PC-9 (cell line): Measurements from ENCODE around the gene MYO3B. TPM values are rescaled to one million over a fixed set of nuclear protein-coding genes. Genes with fewer than 3 reads are reported as not detected.
A peak's percentile ranks its signal among the peaks of the same experiment; 100 is the strongest.

ENCODE experiments used
- BruUV-seq: library from RNA; stranded (reverse); fragments of 400-500 nt; replicated peaks from 2 replicates; lab custom pipeline; 2021; lab: Mats Ljungman, UMichigan
- CTCF ChIA-PET: fragments of 300-600 bp; sonication (Branson Sonifier 250); formaldehyde crosslinking; loops from one replicate; lab custom pipeline; 2022; ENCODE audit warnings: antibody characterized with exemption; lab: Charles Lee
- POLR2A ChIA-PET: fragments of 300-600 bp; sonication (Branson Sonifier 250); formaldehyde crosslinking; loops from one replicate; lab custom pipeline; 2022; ENCODE audit warnings: antibody characterized with exemption; ENCODE audit not compliant: unreplicated experiment; lab: Charles Lee
- DNase-seq, 2 experiments: peaks; one replicate each; pipeline versions ENCODE4 v3.0.0 to v3.0.0-alpha.2; 2015 to 2022; ENCODE audit warnings: mixed read lengths in 1 of 2
- H2AFZ ChIP-seq: fragments of 200-600 bp; sonication (generic); 2 replicates; pipeline ENCODE4 v1.8.1; 2017; ENCODE audit warnings: antibody characterized with exemption
- H3F3A ChIP-seq: fragments of 200-600 bp; sonication (generic); 2 replicates; pipeline ENCODE4 v1.8.1; 2017; ENCODE audit warnings: antibody characterized with exemption, mild to moderate bottlenecking, low read depth; ENCODE audit not compliant: insufficient read depth
- H3K27ac ChIP-seq: fragments of 200-600 bp; sonication (generic); 2 replicates; pipeline ENCODE4 v1.6.1; 2016; ENCODE audit warnings: mixed run types
- H3K27me3 ChIP-seq: fragments of 200-600 bp; sonication (generic); 2 replicates; pipeline ENCODE4 v1.6.1; 2016; ENCODE audit warnings: low read depth, mixed run types; ENCODE audit not compliant: insufficient read depth
- H3K36me3 ChIP-seq: fragments of 200-600 bp; sonication (generic); 2 replicates; pipeline ENCODE4 v1.6.1; 2016; ENCODE audit warnings: low read depth, mixed run types
- H3K4me1 ChIP-seq: fragments of 200-600 bp; sonication (generic); replicated peaks from 2 replicates; pipeline ENCODE4 v1.6.1; 2016; ENCODE audit warnings: mixed run types; ENCODE audit not compliant: insufficient read depth
- H3K4me2 ChIP-seq: fragments of 200-600 bp; sonication (generic); 2 replicates; pipeline ENCODE4 v1.6.1; 2017; ENCODE audit warnings: mixed run types
- H3K4me3 ChIP-seq: fragments of 200-600 bp; sonication (generic); 2 replicates; pipeline ENCODE4 v1.6.1; 2016; ENCODE audit warnings: mixed run types
- H3K79me2 ChIP-seq: fragments of 200-600 bp; sonication (generic); 2 replicates; pipeline ENCODE4 v1.6.1; 2017; ENCODE audit warnings: low read depth, mixed run types
- H3K9me2 ChIP-seq: fragments of 200-600 bp; sonication (generic); 2 replicates; pipeline ENCODE4 v1.8.1; 2017; ENCODE audit warnings: mild to moderate bottlenecking; ENCODE audit not compliant: insufficient read depth
- H3K9me3 ChIP-seq: fragments of 200-600 bp; sonication (generic); 2 replicates; pipeline ENCODE4 v1.8.1; 2016; ENCODE audit warnings: low read depth; ENCODE audit not compliant: insufficient read depth
- H4K20me1 ChIP-seq: fragments of 200-600 bp; sonication (generic); 2 replicates; pipeline ENCODE4 v1.8.1; 2017; ENCODE audit not compliant: insufficient read depth
- EZH2 ChIP-seq: fragments of 200-600 bp; sonication (generic); IDR thresholded peaks from 2 replicates; pipeline ENCODE4 v1.8.0; 2017; ENCODE audit warnings: antibody characterized with exemption, low read depth
- intact Hi-C: fragments of 100-400 bp; cut with micrococcal nuclease; formaldehyde crosslinking; loops from one replicate; pipeline ENCODE4 v1.10.0; 2022; ENCODE audit not compliant: unreplicated experiment
- total RNA-seq: library from RNA; stranded (reverse); gene quantifications from 2 replicates; pipeline ENCODE4 v1.2.3, GENCODE V29; 2021
- TF ChIP-seq, protein P1 (sequence below): fragments of 200-600 bp; sonication (generic); conservative IDR thresholded peaks from 2 replicates; pipeline ENCODE4 v1.6.1; 2017; ENCODE audit warnings: mixed run types, antibody characterized with exemption, mild to moderate bottlenecking, moderate library complexity

The MYO3B gene
- total RNA-seq, 1 experiment from 2014 or later, result 5.3 TPM

DNA sequence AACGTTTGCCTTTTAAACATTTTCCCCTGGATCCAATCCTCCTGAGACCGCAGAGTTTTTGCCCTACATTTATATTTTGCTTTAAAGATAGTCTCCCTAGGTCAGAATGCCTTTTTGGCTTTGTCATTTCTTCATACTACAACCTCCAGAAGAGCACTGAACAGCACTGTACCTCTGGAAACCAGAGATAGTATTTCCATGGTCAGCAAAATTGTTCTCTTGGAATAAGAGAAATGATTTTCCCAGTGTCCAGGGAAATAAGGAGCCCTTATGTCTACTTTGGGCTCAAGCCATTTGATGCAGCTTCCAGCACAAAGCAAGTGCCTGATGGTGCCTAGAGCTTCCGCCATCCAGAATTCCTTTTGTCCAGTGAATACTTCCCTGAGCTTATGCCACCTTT is 461.7 kb downstream of the MYO3B start:
- Histone ChIP-seq H4K20me1 (no peaks in the 10 kb centered on the region), H3K4me3 (no peak overlapping the region), H3K27me3 (no peaks in the 10 kb centered on the region), H3F3A (no peaks in the 10 kb centered on the region), H3K36me3 (no peaks in the 10 kb centered on the region), H2AFZ (no peak overlapping the region), H3K4me1 (no peaks in the 10 kb centered on the region), H3K9me2 (no peaks in the 10 kb centered on the region), H3K4me2 (no peak overlapping the region), H3K9me3 (no peaks in the 10 kb centered on the region), H3K79me2 (no peaks in the 10 kb centered on the region), H3K27ac (no peak overlapping the region)
- ChIA-PET POLR2A (no interaction called here), CTCF (no interaction called here)
- DNase-seq, result no peak
- intact Hi-C loops, result no loop called here
- BruUV-seq, result no TSS peak
- no peak for TF ChIP-seq EZH2
- TF ChIP-seq, protein P1, sequence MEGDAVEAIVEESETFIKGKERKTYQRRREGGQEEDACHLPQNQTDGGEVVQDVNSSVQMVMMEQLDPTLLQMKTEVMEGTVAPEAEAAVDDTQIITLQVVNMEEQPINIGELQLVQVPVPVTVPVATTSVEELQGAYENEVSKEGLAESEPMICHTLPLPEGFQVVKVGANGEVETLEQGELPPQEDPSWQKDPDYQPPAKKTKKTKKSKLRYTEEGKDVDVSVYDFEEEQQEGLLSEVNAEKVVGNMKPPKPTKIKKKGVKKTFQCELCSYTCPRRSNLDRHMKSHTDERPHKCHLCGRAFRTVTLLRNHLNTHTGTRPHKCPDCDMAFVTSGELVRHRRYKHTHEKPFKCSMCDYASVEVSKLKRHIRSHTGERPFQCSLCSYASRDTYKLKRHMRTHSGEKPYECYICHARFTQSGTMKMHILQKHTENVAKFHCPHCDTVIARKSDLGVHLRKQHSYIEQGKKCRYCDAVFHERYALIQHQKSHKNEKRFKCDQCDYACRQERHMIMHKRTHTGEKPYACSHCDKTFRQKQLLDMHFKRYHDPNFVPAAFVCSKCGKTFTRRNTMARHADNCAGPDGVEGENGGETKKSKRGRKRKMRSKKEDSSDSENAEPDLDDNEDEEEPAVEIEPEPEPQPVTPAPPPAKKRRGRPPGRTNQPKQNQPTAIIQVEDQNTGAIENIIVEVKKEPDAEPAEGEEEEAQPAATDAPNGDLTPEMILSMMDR, result no peak

DNA sequence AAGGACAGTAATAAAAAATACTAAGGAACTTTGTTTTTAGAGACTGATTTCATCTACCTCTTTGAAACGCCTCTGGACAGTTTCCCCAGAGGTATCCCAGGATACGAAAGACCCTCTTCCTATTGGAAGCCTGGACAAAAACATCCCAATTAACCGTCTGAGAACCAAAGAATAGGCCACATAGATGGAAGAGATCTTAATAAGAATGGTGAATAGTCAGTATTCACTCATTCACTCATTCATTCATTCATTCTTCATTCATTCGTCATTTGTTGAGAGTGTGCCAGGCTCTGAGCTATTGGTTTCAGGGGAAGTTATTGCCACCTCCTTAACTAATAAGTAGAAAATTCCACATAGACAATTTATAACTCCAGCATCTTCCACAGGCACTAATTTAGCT is 464.0 kb downstream of the MYO3B start:
- Histone ChIP-seq H4K20me1 (no peaks in the 10 kb centered on the region), H3K4me1 (no peaks in the 10 kb centered on the region), H3K79me2 (no peaks in the 10 kb centered on the region), H3K36me3 (no peaks in the 10 kb centered on the region), H3F3A (no peaks in the 10 kb centered on the region), H3K9me2 (no peaks in the 10 kb centered on the region), H3K27me3 (no peaks in the 10 kb centered on the region), H3K27ac (no peak overlapping the region), H3K9me3 (no peaks in the 10 kb centered on the region), H3K4me2 (no peak overlapping the region), H2AFZ (no peak overlapping the region), H3K4me3 (no peak overlapping the region)
- intact Hi-C loops, result no loop called here
- BruUV-seq, result no TSS peak
- CTCF ChIA-PET, result no interaction called here
- DNase-seq, result no peak
- POLR2A ChIA-PET, result no interaction called here
- TF ChIP-seq, protein P1, result no peak
- TF ChIP-seq EZH2, result no peak

DNA sequence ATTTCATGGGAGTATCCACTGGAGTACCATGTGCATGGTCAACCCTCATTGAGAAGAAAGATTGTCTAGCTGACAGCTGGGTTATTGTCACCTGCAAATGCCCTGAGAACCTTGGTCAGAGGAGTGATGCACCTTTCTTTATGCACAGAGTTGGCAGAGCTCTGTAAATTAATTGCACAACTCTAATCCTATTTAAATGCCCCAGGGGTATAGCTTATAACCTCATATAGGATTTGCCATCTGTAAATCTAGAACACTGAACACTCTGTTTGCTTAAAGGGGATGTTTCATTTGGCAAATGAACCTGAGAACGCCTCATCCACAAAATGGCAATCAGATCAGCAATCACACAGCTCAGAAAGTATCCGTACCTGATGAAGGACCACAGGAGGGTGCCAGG is 465.4 kb downstream of the MYO3B start:
- CTCF ChIA-PET, result no interaction called here
- intact Hi-C loops, result no loop called here

More for the DNA sequence above, 465.4 kb downstream of the MYO3B start:
- peak in 1 of 2 experiments; percentile 34 for DNase-seq
- POLR2A ChIA-PET, result no interaction called here
- Histone ChIP-seq H2AFZ (no peak overlapping the region), H3K9me2 (no peaks in the 10 kb centered on the region), H3K4me2 (no peak overlapping the region), H3K27me3 (no peaks in the 10 kb centered on the region), H3K36me3 (no peaks in the 10 kb centered on the region), H3K9me3 (no peaks in the 10 kb centered on the region), H3K4me3 (no peak overlapping the region), H3K79me2 (no peaks in the 10 kb centered on the region), H4K20me1 (no peaks in the 10 kb centered on the region), H3K4me1 (no peaks in the 10 kb centered on the region), H3K27ac (no peak overlapping the region), H3F3A (no peaks in the 10 kb centered on the region)
- BruUV-seq, result no TSS peak
- no peak for TF ChIP-seq EZH2
